GM18907 (cell line): ENCODE results near the gene MACROD2.
"Not testable (repeated sequence)": the region's sequence is repeated elsewhere in the genome, so short reads cannot be mapped to it uniquely, and the experiment has no call there.

Experiments
- ATAC-seq: cut with Tn5 transposase; IDR thresholded peaks from one replicate; pipeline ENCODE4 v1.9.1; 2021; ENCODE audit warnings: mild to moderate bottlenecking, moderate library complexity; ENCODE audit not compliant: unreplicated experiment

MACROD2 gene

GRCh38 chr20:15179781-15180180 is 1184.5 kb downstream of the MACROD2 start:
- ATAC-seq, result no peak

- ATAC-seq, result no peak
These were observed 1190.0 kb downstream of the MACROD2 start for GRCh38 chr20:15185322-15185721.

DNA sequence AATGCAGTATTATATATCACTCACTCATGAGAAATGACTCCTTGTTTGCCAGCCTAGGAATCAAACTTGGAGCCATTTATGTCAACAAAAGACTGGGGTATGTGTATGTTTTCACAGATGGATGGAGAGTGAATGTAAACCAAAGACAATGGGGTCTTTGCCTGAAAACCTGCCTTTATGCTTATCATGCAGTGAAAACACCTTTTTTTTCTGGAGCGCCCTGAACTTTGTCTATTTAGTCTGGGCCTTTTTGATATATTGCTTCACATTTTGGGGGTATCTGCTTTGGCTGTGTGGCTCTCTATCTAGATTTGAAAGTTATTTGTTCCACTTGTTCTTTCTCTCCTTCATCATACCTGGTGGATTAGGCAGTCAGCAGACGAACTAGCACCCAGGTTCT is 1190.6 kb downstream of the MACROD2 start:
- ATAC-seq, result no peak

DNA sequence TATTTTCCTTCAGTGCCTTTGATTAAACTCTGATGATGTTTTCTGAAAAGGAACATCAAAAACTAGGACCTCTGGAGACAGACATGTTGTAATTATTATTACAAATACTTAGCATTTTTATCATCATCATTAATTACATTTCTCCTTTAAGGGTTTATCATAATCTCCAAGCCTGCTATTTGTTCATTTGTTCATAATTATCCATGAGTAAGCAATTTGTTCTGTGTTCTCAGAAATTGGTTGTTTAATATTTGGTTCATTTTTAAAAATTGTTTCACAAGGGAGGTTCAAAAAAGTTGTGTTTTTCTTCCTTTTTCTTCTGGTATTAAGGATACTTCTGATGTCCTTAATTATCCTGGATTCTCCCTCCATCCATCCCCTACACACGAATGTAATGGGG is 1192.3 kb downstream of the MACROD2 start:
- ATAC-seq, result no peak

DNA sequence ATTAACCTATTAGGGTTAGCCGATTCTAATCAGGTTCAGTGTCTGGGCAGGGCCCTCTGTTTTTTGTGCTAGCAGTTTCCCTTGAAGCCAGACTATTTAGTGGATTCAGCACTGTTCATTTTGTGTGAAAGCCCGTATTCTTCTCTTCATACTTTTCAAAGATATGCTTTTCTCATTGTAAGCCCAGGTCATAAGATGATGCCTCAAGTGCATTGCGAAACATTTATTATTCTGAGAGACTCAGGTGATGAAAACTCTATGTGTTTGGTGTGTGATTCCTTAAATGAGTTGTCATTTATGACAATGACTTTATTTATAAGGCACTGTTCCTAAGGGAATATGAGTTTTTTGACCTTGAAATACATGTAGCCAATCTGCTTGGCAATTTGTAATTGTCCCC is 1193.1 kb downstream of the MACROD2 start:
- no peak for ATAC-seq

DNA sequence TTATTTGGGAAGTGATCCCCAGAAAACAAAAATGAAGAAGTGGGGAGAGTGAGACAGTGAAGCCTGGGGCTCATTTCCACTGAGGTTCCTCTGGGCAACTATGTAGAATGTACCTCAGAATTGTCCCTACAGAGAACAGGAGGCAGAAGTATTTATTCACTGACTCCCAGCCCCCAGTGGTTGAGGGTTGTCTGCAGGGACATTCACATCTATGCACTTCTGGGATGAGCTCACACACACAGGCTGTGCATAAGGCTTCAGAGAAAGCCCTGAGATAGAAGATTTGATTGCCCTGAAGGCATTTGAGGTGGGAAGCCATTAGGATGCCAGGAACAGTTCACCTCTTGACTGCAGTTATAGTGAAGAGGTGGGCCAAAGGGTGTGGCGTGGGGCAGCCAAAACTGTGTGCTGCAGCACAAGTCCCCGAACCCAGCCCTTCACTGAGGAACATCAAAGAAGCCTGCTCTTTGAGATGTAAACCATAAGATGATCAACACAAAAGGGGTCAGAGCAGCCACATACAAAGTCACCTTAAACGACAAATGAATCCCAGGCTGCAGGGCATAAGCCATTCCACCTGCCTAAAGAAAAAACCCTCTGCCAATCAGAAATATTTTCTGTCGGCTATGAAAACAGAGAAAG is 1195.9 kb downstream of the MACROD2 start:
- ATAC-seq, result no peak

DNA sequence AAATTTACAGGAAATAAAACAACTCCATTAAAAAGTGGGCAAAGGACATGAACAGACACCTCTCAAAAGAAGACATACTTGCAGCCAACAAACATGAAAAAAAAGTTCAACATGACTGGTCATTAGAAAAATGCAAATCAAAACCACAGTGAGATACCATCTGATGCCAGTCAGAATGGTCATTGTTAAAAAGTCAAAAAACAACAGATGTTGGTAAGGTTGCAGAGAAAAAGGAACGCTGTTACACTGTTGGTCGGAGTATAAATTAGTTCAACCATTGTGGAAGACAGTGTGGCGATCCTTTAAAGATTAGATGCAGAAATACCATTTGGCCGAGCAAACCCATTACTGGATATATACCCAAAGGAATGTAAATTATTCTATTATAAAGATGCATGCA is 1200.1 kb downstream of the MACROD2 start:
- no peak for ATAC-seq

GRCh38 chr20:15196547-15197255 is 1201.4 kb downstream of the MACROD2 start:
- ATAC-seq, result peak; percentile 55

- ATAC-seq, result not testable (repeated sequence)
These were observed 1202.7 kb downstream of the MACROD2 start for GRCh38 chr20:15198017-15198416.

DNA sequence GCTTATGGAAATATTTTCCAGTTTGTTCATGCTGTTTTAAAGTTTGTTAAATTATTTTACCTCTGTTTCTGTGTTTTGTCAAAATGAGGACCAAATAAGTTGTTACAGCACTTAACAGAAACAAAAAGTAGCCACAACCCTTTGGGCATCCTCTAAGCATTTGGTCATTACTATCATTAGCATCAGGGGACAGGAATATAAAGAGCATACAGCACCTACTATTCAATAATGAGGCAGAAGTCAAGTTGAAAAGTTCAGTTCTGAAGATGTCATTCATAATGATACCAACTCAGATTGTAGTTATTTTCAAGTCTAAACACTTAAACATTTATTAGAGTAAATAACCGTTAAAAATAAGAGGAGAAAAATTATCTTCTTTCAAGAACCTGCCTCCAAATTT is 1204.4 kb downstream of the MACROD2 start:
- ATAC-seq, result peak; percentile 60

- ATAC-seq, result peak; percentile 82
These were observed 1204.8 kb downstream of the MACROD2 start for GRCh38 chr20:15200147-15200565.

DNA sequence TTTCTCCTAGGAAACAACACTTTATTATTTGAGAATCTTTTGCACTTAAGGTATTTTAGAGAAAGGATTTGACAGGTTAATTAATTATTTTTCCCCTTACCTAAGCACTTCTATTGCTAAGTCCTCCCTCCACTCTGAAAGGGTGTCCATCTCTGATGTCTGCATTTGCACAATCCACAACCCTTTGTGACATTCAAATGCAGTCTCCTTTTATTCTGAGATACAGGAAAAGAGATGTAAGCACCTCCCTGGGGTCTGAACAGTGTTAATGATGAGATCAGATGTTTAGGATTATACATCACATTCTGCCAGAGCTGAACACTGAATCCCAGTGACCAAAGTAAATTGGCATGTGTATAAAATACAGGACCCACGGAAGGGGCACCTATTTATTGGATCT is 1206.3 kb downstream of the MACROD2 start:
- ATAC-seq, result no peak

DNA sequence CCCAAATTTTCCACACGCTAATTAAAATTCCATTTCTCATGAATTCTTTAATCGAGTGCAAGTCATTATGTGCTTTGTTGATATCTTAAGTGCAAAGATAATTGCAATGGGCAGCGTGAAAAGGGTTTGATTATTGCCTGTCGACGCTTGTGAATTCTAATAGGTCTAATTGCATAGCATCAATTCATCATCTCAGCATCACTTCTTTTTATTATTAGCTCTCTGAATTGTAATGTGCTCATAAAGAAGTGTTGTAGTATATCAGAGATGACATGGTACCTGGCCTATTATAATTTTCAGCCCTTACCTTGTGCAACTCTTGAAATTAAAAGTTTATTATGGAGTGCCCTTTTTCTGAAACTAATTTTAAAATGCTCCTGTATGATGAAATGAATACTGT is 1208.9 kb downstream of the MACROD2 start:
- no peak for ATAC-seq

- no peak for ATAC-seq
These were observed 1209.7 kb downstream of the MACROD2 start for GRCh38 chr20:15205028-15205427.

- ATAC-seq, result no peak
These were observed 1210.4 kb downstream of the MACROD2 start for GRCh38 chr20:15205719-15206118.

DNA sequence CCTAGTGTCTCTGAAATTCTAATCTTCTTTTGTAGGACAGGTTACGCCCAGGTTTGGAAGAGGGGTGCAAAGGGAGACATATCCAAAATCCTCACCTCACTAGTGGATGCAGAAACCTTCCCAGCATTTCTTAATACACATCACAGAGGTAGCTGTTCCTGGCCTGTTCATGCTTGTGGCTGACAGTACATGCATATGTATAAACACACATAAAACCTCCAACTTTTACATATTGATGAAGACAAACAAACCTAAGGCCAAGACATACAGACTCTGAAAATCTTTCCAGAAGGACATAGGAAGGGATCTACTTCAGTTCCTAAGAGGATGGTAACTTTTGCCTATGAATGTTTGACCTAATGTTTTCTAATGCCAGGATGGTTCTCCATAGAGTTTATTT is 1214.2 kb downstream of the MACROD2 start:
- ATAC-seq, result no peak

DNA sequence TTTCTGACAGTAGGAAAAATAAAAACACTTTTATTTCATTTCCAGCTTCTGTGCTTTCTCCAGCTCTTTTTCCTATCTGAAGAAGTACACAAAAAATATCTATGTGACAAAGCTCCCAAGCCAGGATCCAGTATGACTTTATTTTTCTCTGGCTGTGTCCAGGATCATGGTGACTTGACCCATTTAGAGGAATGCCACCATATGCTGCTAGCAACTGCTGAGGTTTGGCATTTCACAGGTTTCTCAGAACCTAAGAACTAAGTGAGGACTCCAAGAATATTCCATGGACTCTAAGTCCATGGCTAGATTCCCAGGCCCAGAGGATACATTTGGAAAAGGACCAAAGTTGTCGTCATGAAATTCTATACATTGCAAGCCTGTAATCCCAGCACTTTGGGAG is 1218.7 kb downstream of the MACROD2 start:
- no peak for ATAC-seq

DNA sequence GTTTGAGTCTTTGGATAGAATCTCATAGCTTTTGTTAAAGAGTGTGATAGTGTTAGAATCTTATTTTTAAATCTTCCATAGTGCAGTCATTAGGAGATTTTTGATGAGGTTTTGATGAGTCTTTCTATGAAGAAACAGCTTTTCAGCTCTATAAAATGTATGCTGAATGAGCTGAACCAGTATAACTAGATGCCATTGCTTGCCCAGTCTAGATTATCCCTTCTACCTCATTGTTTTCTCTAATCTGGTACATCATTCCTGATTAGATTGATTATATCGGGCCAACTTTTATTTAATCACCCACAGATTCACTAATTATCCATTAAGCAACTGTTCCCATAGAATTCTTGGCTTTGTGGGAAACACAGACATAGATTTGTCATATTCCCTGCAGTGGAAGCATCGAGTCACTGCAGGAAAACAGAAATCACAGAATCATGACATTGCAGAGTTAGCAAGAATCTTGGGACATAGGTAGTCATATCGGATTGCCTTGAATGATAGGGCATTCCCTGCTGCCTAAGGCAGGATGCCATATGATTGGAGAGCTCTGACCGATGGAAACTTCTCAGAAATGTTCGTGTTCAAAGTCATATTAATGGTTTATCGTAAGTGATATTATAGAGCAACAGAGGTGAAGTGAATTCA is 1224.8 kb downstream of the MACROD2 start:
- ATAC-seq, result no peak

- no peak for ATAC-seq
These were observed 1225.7 kb downstream of the MACROD2 start for GRCh38 chr20:15220778-15221565.

- no peak for ATAC-seq
These were observed 1227.4 kb downstream of the MACROD2 start for GRCh38 chr20:15222502-15223330.

GRCh38 chr20:15224199-15224598 is 1228.9 kb downstream of the MACROD2 start:
- no peak for ATAC-seq
